Hepatocyte (in vitro differentiated cells): ENCODE data around the gene SH3GL3. TPM values are rescaled to one million over a fixed set of nuclear protein-coding genes. Genes with fewer than 3 reads are reported as not detected.
A peak's percentile ranks its signal among the peaks of the same experiment; 100 is the strongest.

Source experiments
- DNase-seq: peaks from one replicate; pipeline ENCODE4 v3.0.0-alpha.2; 2016; ENCODE audit warnings: low spot score
- H2AFZ ChIP-seq: fragments of 200-600 bp; sonication (generic); 2 replicates; pipeline ENCODE4 v1.6.0; 2016; ENCODE audit warnings: antibody characterized with exemption, mild to moderate bottlenecking
- H3K27ac ChIP-seq: fragments of 200-600 bp; sonication (generic); 2 replicates; pipeline ENCODE4 v1.5.1; 2016; ENCODE audit warnings: mild to moderate bottlenecking
- H3K27me3 ChIP-seq: fragments of 200-600 bp; sonication (generic); 2 replicates; pipeline ENCODE4 v1.6.1; 2016
- H3K36me3 ChIP-seq: fragments of 200-600 bp; sonication (generic); replicated peaks from 2 replicates; pipeline ENCODE4 v1.5.1; 2016; ENCODE audit warnings: low read depth; ENCODE audit not compliant: insufficient read depth
- H3K4me1 ChIP-seq: fragments of 200-600 bp; sonication (generic); 2 replicates; pipeline ENCODE4 v1.5.1; 2016; ENCODE audit warnings: mild to moderate bottlenecking, moderate library complexity; ENCODE audit not compliant: insufficient read depth
- H3K4me2 ChIP-seq: fragments of 200-600 bp; sonication (generic); 2 replicates; pipeline ENCODE4 v1.6.0; 2016
- H3K4me3 ChIP-seq: fragments of 200-600 bp; sonication (generic); 2 replicates; pipeline ENCODE4 v1.5.1; 2016; ENCODE audit warnings: mild to moderate bottlenecking
- H3K79me2 ChIP-seq: fragments of 200-600 bp; sonication (generic); 2 replicates; pipeline ENCODE4 v1.6.0; 2017; ENCODE audit warnings: mild to moderate bottlenecking
- H3K9me2 ChIP-seq: fragments of 200-600 bp; sonication (generic); replicated peaks from 2 replicates; pipeline ENCODE4 v1.6.0; 2017; ENCODE audit warnings: mild to moderate bottlenecking; ENCODE audit not compliant: insufficient read depth
- H3K9me3 ChIP-seq: fragments of 200-600 bp; sonication (generic); 2 replicates; pipeline ENCODE4 v1.5.1; 2016; ENCODE audit warnings: low read depth, mild to moderate bottlenecking
- H4K20me1 ChIP-seq: fragments of 200-600 bp; sonication (generic); 2 replicates; pipeline ENCODE4 v1.6.0; 2016; ENCODE audit warnings: mild to moderate bottlenecking; ENCODE audit not compliant: insufficient read depth, poor library complexity, severe bottlenecking
- CTCF ChIP-seq: fragments of 200-600 bp; sonication (generic); IDR thresholded peaks from 2 replicates; pipeline ENCODE4 v1.5.1; 2016; ENCODE audit warnings: antibody characterized with exemption, mild to moderate bottlenecking; ENCODE audit not compliant: poor library complexity
- EZH2 ChIP-seq: fragments of 200-600 bp; sonication (generic); IDR thresholded peaks from 2 replicates; pipeline ENCODE4 v1.6.1; 2016; ENCODE audit warnings: antibody characterized with exemption, mild to moderate bottlenecking, borderline replicate concordance
- EZH2phosphoT487 ChIP-seq: fragments of 200-600 bp; sonication (generic); IDR thresholded peaks from one replicate; pipeline ENCODE4 v1.6.1; 2018; ENCODE audit warnings: antibody characterized with exemption, mild to moderate bottlenecking, low read depth, moderate library complexity; ENCODE audit not compliant: unreplicated experiment, severe bottlenecking
- WGBS: methylation state at CpG from one replicate; pipeline ENCODE4 v1.1.6; 2016; ENCODE audit warnings: low lambda C conversion rate; ENCODE audit errors: missing lambda C conversion rate; 5-methylcytosine and 5-hydroxymethylcytosine counted together
- polyA plus RNA-seq: library from polyadenylated mRNA; unstranded; fragments of >200 nt; fragmentation: Nextera tagmentation; extraction: Ambion mirVana; gene quantifications from 2 replicates; pipeline ENCODE4 v1.2.1, GENCODE V29; 2016
- total RNA-seq: library from RNA; depleted of rRNA; stranded (reverse); fragments of >200 nt; gene quantifications from 2 replicates; pipeline ENCODE4 v1.2.3, GENCODE V29; 2014

Gene SH3GL3
- total and polyA plus RNA-seq, 2 experiments from 2014 or later = 11.1 to 13.9 TPM

DNA sequence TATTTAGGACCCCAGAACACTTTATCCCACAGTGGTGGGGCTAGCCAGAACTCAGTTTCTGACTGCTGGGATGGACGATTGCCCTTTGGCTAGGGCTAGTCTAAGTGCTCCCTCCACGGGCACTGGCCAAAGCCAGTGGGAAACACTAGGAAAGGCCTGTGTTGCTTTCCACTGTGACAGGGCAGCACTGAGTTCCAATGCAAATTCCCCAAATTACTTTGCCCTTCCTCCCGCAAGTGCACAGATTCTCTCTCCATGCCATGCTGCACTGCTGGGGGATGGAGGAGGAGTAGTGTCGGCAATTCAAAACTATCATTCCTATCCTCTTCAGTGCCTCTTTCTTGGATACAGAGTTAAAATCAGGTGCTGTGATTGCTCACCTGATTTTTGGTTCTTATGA is 100.0 kb downstream of the SH3GL3 start:
- H3K4me3 ChIP-seq = no peak overlapping the region
- H3K9me2 ChIP-seq = no peaks in the 10 kb centered on the region
- no peak overlapping the region for H2AFZ ChIP-seq
- WGBS = 83% methylated on average over 4 of the region's 4 CpGs
- H3K27ac ChIP-seq = no peak overlapping the region
- no peaks in the 10 kb centered on the region for H3K9me3 ChIP-seq
- H3K27me3 ChIP-seq = no peaks in the 10 kb centered on the region
- DNase-seq = no peak
- peaks cover 2% of the 10 kb centered on the region for H3K36me3 ChIP-seq
- no peaks in the 10 kb centered on the region for H4K20me1 ChIP-seq
- TF ChIP-seq EZH2 (no peak), CTCF (no peak)
- H3K4me1 ChIP-seq = no peaks in the 10 kb centered on the region
- no peaks in the 10 kb centered on the region for H3K79me2 ChIP-seq
- no peak overlapping the region for H3K4me2 ChIP-seq

GRCh38 chr15:83549623-83550022 is 102.5 kb downstream of the SH3GL3 start:
- Histone ChIP-seq H3K27ac (no peak overlapping the region), H3K9me3 (no peaks in the 10 kb centered on the region), H3K9me2 (no peaks in the 10 kb centered on the region), H3K79me2 (no peaks in the 10 kb centered on the region), H3K4me2 (no peak overlapping the region), H3K27me3 (no peaks in the 10 kb centered on the region), H4K20me1 (no peaks in the 10 kb centered on the region), H3K4me3 (no peak overlapping the region), H3K36me3 (peaks cover 2% of the 10 kb centered on the region), H2AFZ (no peak overlapping the region), H3K4me1 (no peaks in the 10 kb centered on the region)
- TF ChIP-seq EZH2phosphoT487 (no peak), EZH2 (no peak), CTCF (no peak)
- peak; percentile 16 for DNase-seq
- 88% methylated on average over 1 of the region's 1 CpG for WGBS

- no peak overlapping the region for H3K4me3 ChIP-seq
- no peaks in the 10 kb centered on the region for H3K9me2 ChIP-seq
- no peaks in the 10 kb centered on the region for H3K9me3 ChIP-seq
- DNase-seq = no peak
- no peak overlapping the region for H3K27ac ChIP-seq
- H3K79me2 ChIP-seq = no peaks in the 10 kb centered on the region
- no peak overlapping the region for H3K4me2 ChIP-seq
- no peaks in the 10 kb centered on the region for H3K27me3 ChIP-seq
- H4K20me1 ChIP-seq = no peaks in the 10 kb centered on the region
- WGBS = 94% methylated on average over 5 of the region's 5 CpGs
- no peak for TF ChIP-seq EZH2
- no peak for TF ChIP-seq EZH2phosphoT487
- no peak for TF ChIP-seq CTCF
- H3K36me3 ChIP-seq = no peaks in the 10 kb centered on the region
- H2AFZ ChIP-seq = no peak overlapping the region
- no peaks in the 10 kb centered on the region for H3K4me1 ChIP-seq
Observed at GRCh38 chr15:83554558-83554957, 107.4 kb downstream of the SH3GL3 start.

GRCh38 chr15:83555383-83555782 is 108.2 kb downstream of the SH3GL3 start:
- TF ChIP-seq EZH2phosphoT487 (no peak), CTCF (no peak), EZH2 (no peak)
- no peaks in the 10 kb centered on the region for H3K4me1 ChIP-seq
- H3K27me3 ChIP-seq = no peaks in the 10 kb centered on the region
- 87% methylated on average over 2 of the region's 2 CpGs for WGBS
- H3K36me3 ChIP-seq = no peaks in the 10 kb centered on the region
- no peaks in the 10 kb centered on the region for H3K9me3 ChIP-seq
- DNase-seq = no peak
- H3K9me2 ChIP-seq = no peaks in the 10 kb centered on the region
- no peaks in the 10 kb centered on the region for H4K20me1 ChIP-seq
- no peaks in the 10 kb centered on the region for H3K79me2 ChIP-seq
- no peak overlapping the region for H2AFZ ChIP-seq
- no peak overlapping the region for H3K4me3 ChIP-seq
- H3K27ac ChIP-seq = no peak overlapping the region
- no peak overlapping the region for H3K4me2 ChIP-seq
